Ascending aorta (tissue), 2 donors: ENCODE measurements around the gene GNB1L. TPM values are rescaled to one million over a fixed set of nuclear protein-coding genes. Genes with fewer than 3 reads are reported as not detected.
"Not testable (repeated sequence)": the region's sequence is repeated elsewhere in the genome, so short reads cannot be mapped to it uniquely, and the experiment has no call there.

Experiments used
- DNase-seq, 2 donors: peaks; one replicate each; pipeline ENCODE4 v3.0.0-alpha.2; 2019; ENCODE audit warnings: low spot score in 2 of 2
- H3K27ac ChIP-seq, 2 donors: fragments of 200-600 bp; sonication (generic); one replicate each; pipeline ENCODE4 v1.5.1; 2016 to 2017; ENCODE audit warnings: mild to moderate bottlenecking in 1 of 2
- H3K27me3 ChIP-seq: fragments of 200-600 bp; sonication (generic); one replicate; pipeline ENCODE4 v1.5.1; 2017
- H3K36me3 ChIP-seq, 2 donors: fragments of 200-600 bp; sonication (generic); one replicate each; pipeline ENCODE4 v1.5.1; 2016
- H3K4me1 ChIP-seq, 2 donors: fragments of 200-600 bp; sonication (generic); one replicate each; pipeline ENCODE4 v1.5.1; 2016 to 2017; ENCODE audit warnings: mild to moderate bottlenecking in 1 of 2
- H3K4me3 ChIP-seq, 2 donors: fragments of 200-600 bp; sonication (generic); one replicate each; pipeline ENCODE4 v1.5.1; 2016 to 2017; ENCODE audit warnings: mild to moderate bottlenecking in 1 of 2
- H3K9me3 ChIP-seq, 2 donors: fragments of 200-600 bp; sonication (generic); one replicate each; pipeline ENCODE4 v1.5.1; 2016
- CTCF ChIP-seq, 3 experiments: fragments of 200-600 bp in 2 of 3; fragments of 450-650 bp in 1 of 3; sonication (generic) in 2 of 3; IDR thresholded peaks; one replicate each; pipeline ENCODE4 v1.5.1; 2016 to 2019; ENCODE audit warnings: antibody characterized with exemption in 3 of 3, mild to moderate bottlenecking in 1 of 3, moderate library complexity in 1 of 3
- intact Hi-C: fragments of 100-400 bp; cut with DNase I; formaldehyde crosslinking; loops from one replicate; pipeline ENCODE4 v1.15.1; 2023
- total RNA-seq: library from RNA; depleted of rRNA; stranded (reverse); fragments of >200 nt; gene quantifications from one replicate; pipeline ENCODE4 v1.1.0, GENCODE V29; 2016

The GNB1L gene
- total RNA-seq, 1 donor from 2014 or later = 7.9 TPM

- no peak overlapping the region for H3K4me3 ChIP-seq
- H3K27ac ChIP-seq = no peak overlapping the region
- intact Hi-C loops = no loop called here
- DNase-seq = no peak
- H3K27me3 ChIP-seq = no peaks in the 10 kb centered on the region
- no peaks in the 10 kb centered on the region for H3K36me3 ChIP-seq
- H3K4me1 ChIP-seq = no peaks in the 10 kb centered on the region
- H3K9me3 ChIP-seq = no peaks in the 10 kb centered on the region
- TF ChIP-seq CTCF (IDR thresholded peaks at IDR 0.05) = no peak
These were observed 18.2 kb downstream of the GNB1L start for GRCh38 chr22:19836512-19836911.

- no peak for DNase-seq
- Histone ChIP-seq H3K27me3 (no peaks in the 10 kb centered on the region), H3K4me3 (no peak overlapping the region), H3K27ac (no peak overlapping the region), H3K36me3 (no peaks in the 10 kb centered on the region), H3K9me3 (no peaks in the 10 kb centered on the region), H3K4me1 (no peaks in the 10 kb centered on the region)
- TF ChIP-seq CTCF (IDR thresholded peaks at IDR 0.05) = no peak
- intact Hi-C loops = no loop called here
These were observed 20.1 kb downstream of the GNB1L start for GRCh38 chr22:19834599-19834998.

GRCh38 chr22:19833327-19833726, 21.3 kb downstream of the GNB1L start:
- not testable (repeated sequence) for H3K27me3 ChIP-seq

GRCh38 chr22:19832476-19833108, 22.1 kb downstream of the GNB1L start:
- Histone ChIP-seq H3K4me3 (no peak overlapping the region), H3K36me3 (no peaks in the 10 kb centered on the region), H3K4me1 (no peaks in the 10 kb centered on the region), H3K27me3 (no peaks in the 10 kb centered on the region), H3K9me3 (no peaks in the 10 kb centered on the region), H3K27ac (no peak overlapping the region)
- intact Hi-C loops = no loop called here
- DNase-seq = no peak
- no peak for TF ChIP-seq CTCF (IDR thresholded peaks at IDR 0.05)

More at GRCh38 chr22:19833327-19833726, 21.3 kb downstream of the GNB1L start:
- H3K4me3 ChIP-seq, H3K4me1 ChIP-seq, H3K9me3 ChIP-seq, intact Hi-C loops, H3K36me3 ChIP-seq, H3K27ac ChIP-seq, DNase-seq: not testable (repeated sequence)

GRCh38 chr22:19831979-19832378, 22.7 kb downstream of the GNB1L start:
- H3K36me3 ChIP-seq, intact Hi-C loops, DNase-seq: not testable (repeated sequence)

GRCh38 chr22:19831016-19831415, 23.7 kb downstream of the GNB1L start:
- H3K9me3 ChIP-seq = no peaks in the 10 kb centered on the region
- no peak overlapping the region for H3K27ac ChIP-seq
- no peak overlapping the region for H3K4me3 ChIP-seq
- DNase-seq = no peak
- no peaks in the 10 kb centered on the region for H3K36me3 ChIP-seq
- no peak for TF ChIP-seq CTCF (IDR thresholded peaks at IDR 0.05)
- intact Hi-C loops = no loop called here
- no peaks in the 10 kb centered on the region for H3K27me3 ChIP-seq
- no peaks in the 10 kb centered on the region for H3K4me1 ChIP-seq

More at GRCh38 chr22:19831979-19832378, 22.7 kb downstream of the GNB1L start:
- not testable (repeated sequence) for H3K9me3 ChIP-seq, H3K27me3 ChIP-seq, H3K27ac ChIP-seq, H3K4me1 ChIP-seq, H3K4me3 ChIP-seq

GRCh38 chr22:19828035-19828401, 26.7 kb downstream of the GNB1L start:
- Histone ChIP-seq H3K36me3 (no peaks in the 10 kb centered on the region), H3K27me3 (no peaks in the 10 kb centered on the region), H3K4me1 (no peaks in the 10 kb centered on the region), H3K27ac (no peak overlapping the region), H3K4me3 (no peak overlapping the region), H3K9me3 (no peaks in the 10 kb centered on the region)
- TF ChIP-seq CTCF (IDR thresholded peaks at IDR 0.05) = no peak
- intact Hi-C loops = no loop called here
- DNase-seq = no peak
